Body of pancreas (tissue), 4 donors: ENCODE results near the gene DNAH8.

Source experiments
- POLR2A ChIP-seq, 3 donors: fragments of 450-650 bp; IDR thresholded peaks; one replicate each; pipeline ENCODE4 v1.6.1; 2016; ENCODE audit warnings: antibody characterized with exemption in 3 of 3, mild to moderate bottlenecking in 2 of 3
- TF ChIP-seq, protein P1 (sequence below), 7 experiments: fragments of 450-650 bp in 4 of 7; fragments of 200-600 bp in 3 of 7; sonication (generic) in 3 of 7; IDR thresholded peaks; one replicate each; pipeline ENCODE4 v1.5.1; 2016 to 2019; ENCODE audit warnings: antibody characterized with exemption in 7 of 7

DNA sequence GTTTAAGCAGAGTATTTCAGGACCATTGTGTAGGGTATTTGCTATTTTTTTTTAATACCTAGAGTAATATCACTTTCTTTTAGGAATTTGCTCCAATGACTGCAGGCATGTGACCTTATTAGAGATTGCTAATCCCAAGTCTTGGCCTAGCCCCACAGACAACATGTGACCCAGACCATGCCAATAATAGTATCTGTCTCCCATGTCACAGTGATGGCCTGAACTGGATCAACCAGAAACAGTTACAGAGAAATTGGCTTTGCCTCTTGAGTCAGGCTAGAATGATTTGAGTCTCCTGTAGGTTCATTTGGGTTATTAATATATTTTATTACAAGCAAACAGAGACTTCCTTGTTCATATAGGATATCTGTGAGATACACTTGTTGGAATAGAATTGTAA lies 116.8 kb downstream of the DNAH8 start:
- TF ChIP-seq, protein P1, sequence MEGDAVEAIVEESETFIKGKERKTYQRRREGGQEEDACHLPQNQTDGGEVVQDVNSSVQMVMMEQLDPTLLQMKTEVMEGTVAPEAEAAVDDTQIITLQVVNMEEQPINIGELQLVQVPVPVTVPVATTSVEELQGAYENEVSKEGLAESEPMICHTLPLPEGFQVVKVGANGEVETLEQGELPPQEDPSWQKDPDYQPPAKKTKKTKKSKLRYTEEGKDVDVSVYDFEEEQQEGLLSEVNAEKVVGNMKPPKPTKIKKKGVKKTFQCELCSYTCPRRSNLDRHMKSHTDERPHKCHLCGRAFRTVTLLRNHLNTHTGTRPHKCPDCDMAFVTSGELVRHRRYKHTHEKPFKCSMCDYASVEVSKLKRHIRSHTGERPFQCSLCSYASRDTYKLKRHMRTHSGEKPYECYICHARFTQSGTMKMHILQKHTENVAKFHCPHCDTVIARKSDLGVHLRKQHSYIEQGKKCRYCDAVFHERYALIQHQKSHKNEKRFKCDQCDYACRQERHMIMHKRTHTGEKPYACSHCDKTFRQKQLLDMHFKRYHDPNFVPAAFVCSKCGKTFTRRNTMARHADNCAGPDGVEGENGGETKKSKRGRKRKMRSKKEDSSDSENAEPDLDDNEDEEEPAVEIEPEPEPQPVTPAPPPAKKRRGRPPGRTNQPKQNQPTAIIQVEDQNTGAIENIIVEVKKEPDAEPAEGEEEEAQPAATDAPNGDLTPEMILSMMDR (IDR thresholded peaks at IDR 0.05): no peak
- no peak for TF ChIP-seq POLR2A (IDR thresholded peaks at IDR 0.05)
